Endothelial cell of umbilical vein (primary cell): Measurements from ENCODE around the gene PKNOX2. TPM values are rescaled to one million over a fixed set of nuclear protein-coding genes. Genes with fewer than 3 reads are reported as not detected.

Experiments
- BruUV-seq: library from RNA; stranded (reverse); fragments of 400-500 nt; replicated peaks from 2 replicates; lab custom pipeline; 2021; lab: Mats Ljungman, UMichigan
- CTCF ChIA-PET: fragments of 300-600, 350-600 bp; sonication (Branson Sonifier 250); formaldehyde crosslinking; loops from one replicate; lab custom pipeline; 2021; ENCODE audit warnings: antibody characterized with exemption, inconsistent platforms; lab: Charles Lee
- POLR2A ChIA-PET: fragments of 300-600, 350-600 bp; sonication (Branson Sonifier 250); formaldehyde crosslinking; loops from one replicate; lab custom pipeline; 2021; ENCODE audit warnings: antibody characterized with exemption, inconsistent platforms; lab: Charles Lee
- DNase-seq: peaks from one replicate; pipeline ENCODE4 v3.0.0-alpha.2; 2011; ENCODE audit warnings: low read depth, low spot score
- FAIRE-seq: peaks from 2 replicates; lab custom pipeline; 2011; peaks lifted over from hg19 to GRCh38; lab: Jason Lieb, UNC
- H2AFZ ChIP-seq: 2 replicates; pipeline ENCODE4 v1.6.0; 2012; ENCODE audit warnings: low read depth, low read length, control low read depth, inconsistent platforms
- H3K27ac ChIP-seq: 2 replicates; pipeline ENCODE4 v1.5.1; 2011; ENCODE audit warnings: low read depth, mild to moderate bottlenecking, control low read depth, low read length, moderate library complexity; ENCODE audit not compliant: insufficient read depth
- H3K27me3 ChIP-seq, 2 experiments: 2 replicates each; pipeline versions ENCODE4 v1.6.0 to v1.6.1; 2011; ENCODE audit warnings: low read length in 2 of 2, mixed read lengths in 1 of 2; ENCODE audit not compliant: control insufficient read depth in 2 of 2, insufficient read depth in 2 of 2
- H3K36me3 ChIP-seq, 2 experiments: 2 replicates in 1 of 2; 3 replicates in 1 of 2; pipeline ENCODE4 v1.5.1; 2011; ENCODE audit warnings: low read length in 2 of 2, mild to moderate bottlenecking in 1 of 2, moderate library complexity in 1 of 2; ENCODE audit not compliant: control insufficient read depth in 2 of 2, insufficient read depth in 2 of 2; ENCODE audit errors: extremely low read depth in 1 of 2
- H3K4me1 ChIP-seq: 3 replicates; pipeline ENCODE4 v1.5.1; 2011; ENCODE audit warnings: mild to moderate bottlenecking, low read length; ENCODE audit not compliant: control insufficient read depth, insufficient read depth; ENCODE audit errors: extremely low read depth
- H3K4me2 ChIP-seq: 2 replicates; pipeline ENCODE4 v1.6.1; 2011; ENCODE audit warnings: low read length, control low read depth, mixed read lengths; ENCODE audit not compliant: insufficient read depth
- H3K4me3 ChIP-seq, 3 experiments: fragments of 200-600 bp in 1 of 3; sonication (generic), shearing (Covaris generic) in 1 of 3; replicated peaks in 1 of 3; 2 replicates each; pipeline ENCODE4 v1.5.1; 2011 to 2016; ENCODE audit warnings: control low read depth in 3 of 3, low read length in 3 of 3, mild to moderate bottlenecking in 2 of 3, inconsistent platforms in 1 of 3, low read depth in 1 of 3, moderate library complexity in 1 of 3; ENCODE audit not compliant: insufficient read depth in 1 of 3
- H3K79me2 ChIP-seq: 2 replicates; pipeline ENCODE4 v1.6.0; 2012; ENCODE audit warnings: low read length, inconsistent platforms; ENCODE audit not compliant: control insufficient read depth, insufficient read depth
- H3K9ac ChIP-seq: replicated peaks from 2 replicates; pipeline ENCODE3; 2011; ENCODE audit warnings: low read length, control low read depth; ENCODE audit not compliant: insufficient read depth; ENCODE audit errors: extremely low read depth
- H3K9me1 ChIP-seq: replicated peaks from 3 replicates; pipeline ENCODE4 v1.6.0; 2011; ENCODE audit warnings: mild to moderate bottlenecking, low read length; ENCODE audit not compliant: control insufficient read depth, insufficient read depth; ENCODE audit errors: extremely low read depth
- H3K9me3 ChIP-seq: replicated peaks from 2 replicates; pipeline ENCODE4 v1.5.1; 2012; ENCODE audit warnings: low read length, inconsistent platforms; ENCODE audit not compliant: control insufficient read depth, insufficient read depth
- H4K20me1 ChIP-seq: replicated peaks from 2 replicates; pipeline ENCODE3; 2011; ENCODE audit warnings: mild to moderate bottlenecking, low read length; ENCODE audit not compliant: control insufficient read depth, insufficient read depth; ENCODE audit errors: extremely low read depth
- CTCF ChIP-seq, 2 donors: IDR thresholded peaks; 1 replicate in 1 of 2; 2 replicates in 1 of 2; pipeline ENCODE4 v1.5.1; 2011; ENCODE audit warnings: low read length in 2 of 2, mild to moderate bottlenecking in 2 of 2, moderate library complexity in 2 of 2, control low read depth in 1 of 2, inconsistent platforms in 1 of 2, low read depth in 1 of 2; ENCODE audit not compliant: insufficient read depth in 1 of 2; ENCODE audit errors: extremely low read depth in 1 of 2
- FOS ChIP-seq: IDR thresholded peaks from 2 replicates; pipeline ENCODE4 v1.6.1; 2011; ENCODE audit warnings: mild to moderate bottlenecking, low read length, moderate library complexity, borderline replicate concordance; ENCODE audit not compliant: insufficient read depth
- GATA2 ChIP-seq: IDR thresholded peaks from 2 replicates; pipeline ENCODE4 v1.7.0; 2011; ENCODE audit warnings: low read depth, mild to moderate bottlenecking, moderate library complexity, mixed read lengths, low read length; ENCODE audit not compliant: insufficient read length, insufficient read depth
- JUN ChIP-seq: IDR thresholded peaks from 2 replicates; pipeline ENCODE4 v1.6.1; 2011; ENCODE audit warnings: borderline replicate concordance, low read depth; ENCODE audit not compliant: insufficient read length, insufficient read depth
- MYC ChIP-seq: IDR thresholded peaks from one replicate; pipeline ENCODE4 v1.6.1; 2011; ENCODE audit warnings: mild to moderate bottlenecking, low read depth, low read length
- POLR2AphosphoS5 ChIP-seq: IDR thresholded peaks from 2 replicates; pipeline ENCODE4 v1.6.1; 2012; ENCODE audit warnings: low read depth, mild to moderate bottlenecking, control low read depth, low read length, moderate library complexity; ENCODE audit not compliant: insufficient read depth
- dilution Hi-C: fragments of 300-500 bp; cut with MboI; formaldehyde crosslinking; loops from one replicate; pipeline ENCODE4 v1.15.0; 2019; ENCODE audit warnings: low sequenced_read_pairs; ENCODE audit not compliant: extremely low pct_ligation_motif_present
- intact Hi-C: fragments of 100-400 bp; cut with micrococcal nuclease; formaldehyde crosslinking; loops from one replicate; pipeline ENCODE4 v1.10.0; 2022
- polyA plus RNA-seq, 4 experiments: library from polyadenylated mRNA; depleted of rRNA in 3 of 4; stranded (reverse) in 3 of 4; unstranded in 1 of 4; fragments of >200 nt; gene quantifications; 2 replicates each; pipeline versions ENCODE4 v1.2.1 to v1.2.3, GENCODE V29; 2011 to 2012; ENCODE audit warnings: missing spikeins in 1 of 4
- small RNA-seq: library from RNA; depleted of rRNA; stranded (forward); fragments of <200 nt; gene quantifications from one replicate; pipeline ENCODE3, GENCODE V24; 2012; ENCODE audit warnings: low replicate concordance, low read depth; ENCODE audit not compliant: insufficient read depth, insufficient read length
- total RNA-seq: library from RNA; stranded (reverse); gene quantifications from 2 replicates; pipeline ENCODE4 v1.2.3, GENCODE V29; 2021

PKNOX2 gene
- total and polyA plus RNA-seq, 2 donors (not counting 3 experiments of a cell fraction or from before 2014, with no cell fraction given): 0.11 to 0.91 TPM

DNA sequence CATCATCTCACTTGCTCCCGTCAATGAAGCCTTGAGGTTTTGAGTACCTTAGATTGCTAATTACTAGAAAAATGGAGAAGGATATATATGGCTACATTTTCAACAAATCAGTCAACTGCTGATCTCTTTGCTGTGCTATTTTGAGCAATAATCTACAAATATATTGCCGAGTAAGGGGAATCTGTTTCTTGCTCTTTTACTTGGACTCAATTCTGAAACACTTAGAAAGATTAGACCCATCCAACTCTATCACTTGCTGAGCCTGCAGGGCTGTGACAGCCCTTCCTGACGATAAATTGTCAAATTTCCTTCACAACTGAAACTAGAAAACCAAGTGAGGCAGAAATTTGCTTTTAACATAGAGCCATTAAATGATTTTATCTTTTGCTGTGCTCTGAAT is 314.6 kb downstream of the PKNOX2 start:
- BruUV-seq: no TSS peak
- no peak overlapping the region for H3K4me2 ChIP-seq
- no peaks in the 10 kb centered on the region for H3K36me3 ChIP-seq
- H3K9me1 ChIP-seq: no peaks in the 10 kb centered on the region
- dilution Hi-C loops (no loop called here), intact Hi-C loops (no loop called here)
- no peak overlapping the region for H3K9ac ChIP-seq
- ChIA-PET CTCF (no interaction called here), POLR2A (no interaction called here)
- no peak overlapping the region for H3K27ac ChIP-seq
- FAIRE-seq (no peak), DNase-seq (no peak)
- TF ChIP-seq FOS (no peak), GATA2 (no peak), JUN (no peak), POLR2AphosphoS5 (no peak), CTCF (IDR thresholded peaks at IDR 0.05; ENCODE audit: extremely low read depth in 1 of 2, insufficient read depth in 1 of 2, low read depth in 1 of 2, low read length in 2 of 2) (no peak)
- no peaks in the 10 kb centered on the region for H3K4me1 ChIP-seq
- no peaks in the 10 kb centered on the region for H3K27me3 ChIP-seq
- no peaks in the 10 kb centered on the region for H3K9me3 ChIP-seq
- no peaks in the 10 kb centered on the region for H3K79me2 ChIP-seq
- H3K4me3 ChIP-seq: no peak overlapping the region
- H4K20me1 ChIP-seq: no peaks in the 10 kb centered on the region
- no peak overlapping the region for H2AFZ ChIP-seq

GRCh38 chr11:125481531-125481930 is 317.0 kb downstream of the PKNOX2 start:
- CTCF ChIA-PET: interaction anchor here (0.7 kb wide), 1 partner anchor 198 kb away, joined by 3 read pairs; no protein-coding TSS in a partner anchor
- no peak overlapping the region for H2AFZ ChIP-seq
- H3K27me3 ChIP-seq: no peaks in the 10 kb centered on the region
- dilution Hi-C loops: no loop called here
- H3K9ac ChIP-seq: no peak overlapping the region
- no peaks in the 10 kb centered on the region for H3K9me3 ChIP-seq
- BruUV-seq: no TSS peak
- no peak for TF ChIP-seq GATA2
- no peak for TF ChIP-seq MYC
- POLR2A ChIA-PET: no interaction called here
- DNase-seq (no peak), FAIRE-seq (no peak)
- no peak overlapping the region for H3K27ac ChIP-seq
- no peaks in the 10 kb centered on the region for H4K20me1 ChIP-seq
- intact Hi-C loops: no loop called here
- H3K36me3 ChIP-seq: no peaks in the 10 kb centered on the region
- H3K9me1 ChIP-seq: no peaks in the 10 kb centered on the region
- no peaks in the 10 kb centered on the region for H3K79me2 ChIP-seq
- no peak overlapping the region for H3K4me2 ChIP-seq
- H3K4me3 ChIP-seq: no peak overlapping the region
- no peaks in the 10 kb centered on the region for H3K4me1 ChIP-seq

Small RNA genes within 50 kb of the gene (small RNA-seq; reads per million reads assigned to genes)
- not detected for gene RNU6-321P

Other genes with a start within 250 kb of the PKNOX2 start
- not detected in 2 replicates for gene HEPN1, start 245.5 kb upstream of the PKNOX2 start, total RNA-seq
- not detected in 2 replicates for gene HEPN1, start 245.5 kb upstream of the PKNOX2 start, polyA plus RNA-seq
- not detected in 2 replicates for gene HEPACAM, start 228.7 kb upstream of the PKNOX2 start, total RNA-seq
- gene HEPACAM, start 228.7 kb upstream of the PKNOX2 start, polyA plus RNA-seq: 0.03 TPM in 1 of 2 replicates, not detected in the other
- gene CCDC15, start 210.5 kb upstream of the PKNOX2 start, total RNA-seq: 3.8 and 4.6 TPM in 2 replicates
- gene CCDC15, start 210.5 kb upstream of the PKNOX2 start, polyA plus RNA-seq: 0.75 and 0.92 TPM in 2 replicates
- 1.1 and 1.3 TPM in 2 replicates for gene SLC37A2, start 101.4 kb upstream of the PKNOX2 start, total RNA-seq
- gene SLC37A2, start 101.4 kb upstream of the PKNOX2 start, polyA plus RNA-seq: 1.7 and 2.1 TPM in 2 replicates
- gene TMEM218, start 53.1 kb upstream of the PKNOX2 start, total RNA-seq: 17.9 and 23.8 TPM in 2 replicates
- gene TMEM218, start 53.1 kb upstream of the PKNOX2 start, polyA plus RNA-seq: 38.2 and 45.1 TPM in 2 replicates